Panc1 (cell line): Measurements from ENCODE around the gene TMEM131. TPM values are rescaled to one million over a fixed set of nuclear protein-coding genes. Genes with fewer than 3 reads are reported as not detected.

Experiments
- ATAC-seq: fragments of 200-7000 bp; cut with Tn5 transposase; 2 replicates; pipeline ENCODE4 v1.9.1; 2020; ENCODE audit warnings: mild to moderate bottlenecking, moderate library complexity
- BruUV-seq: library from RNA; stranded (reverse); fragments of 400-500 nt; replicated peaks from 2 replicates; lab custom pipeline; 2021; lab: Mats Ljungman, UMichigan
- CTCF ChIA-PET: fragments of 300-600 bp; sonication (Branson Sonifier 250); formaldehyde crosslinking; loops from one replicate; lab custom pipeline; 2022; ENCODE audit warnings: antibody characterized with exemption; lab: Charles Lee
- POLR2A ChIA-PET: fragments of 300-600 bp; sonication (Branson Sonifier 250); formaldehyde crosslinking; loops from one replicate; lab custom pipeline; 2022; ENCODE audit warnings: antibody characterized with exemption; lab: Charles Lee
- DNase-seq: peaks from one replicate; pipeline ENCODE4 v3.0.0-alpha.2; 2010; ENCODE audit warnings: low read depth, low spot score
- H3K27ac ChIP-seq: 2 replicates; pipeline ENCODE4 v1.5.1; 2011; ENCODE audit warnings: mild to moderate bottlenecking, low read length, inconsistent platforms
- H3K27me3 ChIP-seq: fragments of 200-500 bp; sonication (Bioruptor generic); 2 replicates; pipeline ENCODE4 v1.6.0; 2014; ENCODE audit warnings: low read length, inconsistent platforms; ENCODE audit not compliant: control insufficient read depth, insufficient read depth
- H3K36me3 ChIP-seq: fragments of 200-500 bp; sonication (Bioruptor generic); 2 replicates; pipeline ENCODE4 v1.5.1; 2014; ENCODE audit warnings: inconsistent platforms, mild to moderate bottlenecking, low read length, moderate library complexity; ENCODE audit not compliant: control insufficient read depth, insufficient read depth
- H3K4me1 ChIP-seq: 2 replicates; pipeline ENCODE4 v1.5.1; 2011; ENCODE audit warnings: inconsistent platforms, mild to moderate bottlenecking, low read length, moderate library complexity; ENCODE audit not compliant: control insufficient read depth, insufficient read depth
- H3K4me3 ChIP-seq, 2 experiments: 2 replicates each; pipeline ENCODE4 v1.5.1; 2011 to 2012; ENCODE audit warnings: low read depth in 2 of 2, low read length in 2 of 2, mild to moderate bottlenecking in 2 of 2, inconsistent platforms in 1 of 2, moderate library complexity in 1 of 2
- H3K9me3 ChIP-seq: fragments of 200-500 bp; sonication (Bioruptor generic); 2 replicates; pipeline ENCODE4 v1.5.1; 2014; ENCODE audit warnings: low read depth, mild to moderate bottlenecking, inconsistent platforms, low read length, moderate library complexity; ENCODE audit not compliant: control insufficient read depth, insufficient read depth
- POLR2AphosphoS5 ChIP-seq: IDR thresholded peaks from 2 replicates; pipeline ENCODE4 v1.6.1; 2012; ENCODE audit warnings: mild to moderate bottlenecking, low read depth, low read length, moderate library complexity
- REST ChIP-seq, 2 experiments: IDR thresholded peaks; 2 replicates each; pipeline ENCODE4 v1.6.1; 2011 to 2012; ENCODE audit warnings: low read depth in 2 of 2, control low read depth in 1 of 2, low read length in 1 of 2, mild to moderate bottlenecking in 1 of 2, moderate library complexity in 1 of 2; ENCODE audit not compliant: insufficient read depth in 1 of 2
- SIN3A ChIP-seq: IDR thresholded peaks from 2 replicates; pipeline ENCODE4 v1.6.1; 2012; ENCODE audit warnings: low read depth, mild to moderate bottlenecking, low read length, moderate library complexity, borderline replicate concordance; ENCODE audit not compliant: insufficient read depth
- TCF7L2 ChIP-seq: IDR thresholded peaks from 2 replicates; pipeline ENCODE4 v1.6.1; 2011; ENCODE audit warnings: mild to moderate bottlenecking, low read depth, low read length, inconsistent platforms
- in situ Hi-C: cut with HindIII; loops from 2 replicates; pipeline ENCODE4 v1.10.0; 2016; ENCODE audit warnings: low sequenced_read_pairs, low pct_unique_long_range_greater_than_20kb
- intact Hi-C: fragments of 100-400 bp; cut with micrococcal nuclease; formaldehyde crosslinking; loops from one replicate; pipeline ENCODE4 v1.10.0; 2022; ENCODE audit not compliant: unreplicated experiment
- total RNA-seq: library from RNA; stranded (reverse); gene quantifications from one replicate; pipeline ENCODE4 v1.2.1, GENCODE V29; 2021; ENCODE audit not compliant: unreplicated experiment
- TF ChIP-seq, protein P1 (sequence below): fragments of 450-650 bp; IDR thresholded peaks from 2 replicates; pipeline ENCODE4 v1.5.1; 2017; ENCODE audit warnings: mild to moderate bottlenecking

Gene TMEM131
- total RNA-seq, 1 experiment from 2014 or later: 43.4 TPM

GRCh38 chr2:97719362-97720155, 276.2 kb downstream of the TMEM131 start:
- Histone ChIP-seq H3K4me1 (no peaks in the 10 kb centered on the region), H3K4me3 (no peak overlapping the region), H3K36me3 (no peaks in the 10 kb centered on the region), H3K9me3 (no peaks in the 10 kb centered on the region), H3K27me3 (no peaks in the 10 kb centered on the region), H3K27ac (no peak overlapping the region)
- TF ChIP-seq POLR2AphosphoS5 (no peak), REST (IDR thresholded peaks at IDR 0.05; ENCODE audit: insufficient read depth in 1 of 2, low read depth in 2 of 2, low read length in 1 of 2) (no peak), SIN3A (no peak), TCF7L2 (no peak)
- TF ChIP-seq, protein P1, sequence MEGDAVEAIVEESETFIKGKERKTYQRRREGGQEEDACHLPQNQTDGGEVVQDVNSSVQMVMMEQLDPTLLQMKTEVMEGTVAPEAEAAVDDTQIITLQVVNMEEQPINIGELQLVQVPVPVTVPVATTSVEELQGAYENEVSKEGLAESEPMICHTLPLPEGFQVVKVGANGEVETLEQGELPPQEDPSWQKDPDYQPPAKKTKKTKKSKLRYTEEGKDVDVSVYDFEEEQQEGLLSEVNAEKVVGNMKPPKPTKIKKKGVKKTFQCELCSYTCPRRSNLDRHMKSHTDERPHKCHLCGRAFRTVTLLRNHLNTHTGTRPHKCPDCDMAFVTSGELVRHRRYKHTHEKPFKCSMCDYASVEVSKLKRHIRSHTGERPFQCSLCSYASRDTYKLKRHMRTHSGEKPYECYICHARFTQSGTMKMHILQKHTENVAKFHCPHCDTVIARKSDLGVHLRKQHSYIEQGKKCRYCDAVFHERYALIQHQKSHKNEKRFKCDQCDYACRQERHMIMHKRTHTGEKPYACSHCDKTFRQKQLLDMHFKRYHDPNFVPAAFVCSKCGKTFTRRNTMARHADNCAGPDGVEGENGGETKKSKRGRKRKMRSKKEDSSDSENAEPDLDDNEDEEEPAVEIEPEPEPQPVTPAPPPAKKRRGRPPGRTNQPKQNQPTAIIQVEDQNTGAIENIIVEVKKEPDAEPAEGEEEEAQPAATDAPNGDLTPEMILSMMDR: no peak
- DNase-seq (no peak), ATAC-seq (no peak)
- ChIA-PET CTCF (no interaction called here), POLR2A (no interaction called here)
- no TSS peak for BruUV-seq
- intact Hi-C loops (no loop called here), in situ Hi-C loops (no loop called here)

GRCh38 chr2:97718942-97719341, 276.8 kb downstream of the TMEM131 start:
- in situ Hi-C loops: no loop called here
- CTCF ChIA-PET: no interaction called here
- Histone ChIP-seq H3K36me3 (no peaks in the 10 kb centered on the region), H3K4me3 (no peak overlapping the region), H3K27me3 (no peaks in the 10 kb centered on the region), H3K9me3 (no peaks in the 10 kb centered on the region), H3K27ac (no peak overlapping the region), H3K4me1 (no peaks in the 10 kb centered on the region)
- POLR2A ChIA-PET: no interaction called here
- DNase-seq (no peak), ATAC-seq (no peak)
- intact Hi-C loops: no loop called here
- no TSS peak for BruUV-seq
- TF ChIP-seq SIN3A (no peak), TCF7L2 (no peak), POLR2AphosphoS5 (no peak), REST (IDR thresholded peaks at IDR 0.05; ENCODE audit: insufficient read depth in 1 of 2, low read depth in 2 of 2, low read length in 1 of 2) (no peak)
- TF ChIP-seq, protein P1: no peak
